GDM1 (cell line): Measurements from ENCODE around the gene CCDC83.
A peak's percentile ranks its signal among the peaks of the same experiment; 100 is the strongest.

Source experiments
- DNase-seq: peaks from one replicate; lab custom pipeline; 2025; lab: John Stamatoyannopoulos, UW

The CCDC83 gene

GRCh38 chr11:85855341-85855656, at the start of gene CCDC83:
Gene CCDC83 (plus strand): TSS chr11:85855383. CDS start chr11:85865124, 9,741 bp downstream.
- no peak for DNase-seq

GRCh38 chr11:85805387-85805786, 49.8 kb upstream of the CCDC83 start:
- no peak for DNase-seq

GRCh38 chr11:85806016-85806415, 49.2 kb upstream of the CCDC83 start:
- no peak for DNase-seq

- DNase-seq, result no peak
Measured at GRCh38 chr11:85806876-85807275, 48.3 kb upstream of the CCDC83 start.

GRCh38 chr11:85809191-85809590, 46.0 kb upstream of the CCDC83 start:
- no peak for DNase-seq

GRCh38 chr11:85809863-85810262, 45.3 kb upstream of the CCDC83 start:
- no peak for DNase-seq

GRCh38 chr11:85810521-85810870, 44.7 kb upstream of the CCDC83 start:
- DNase-seq, result no peak

GRCh38 chr11:85810871-85811611, 44.1 kb upstream of the CCDC83 start, which contains the start of gene SYTL2:
Gene SYTL2 (minus strand): TSS chr11:85811141. CDS start chr11:85757725, 53,416 bp downstream.
- DNase-seq, result peak; percentile 42

- no peak for DNase-seq
Measured at GRCh38 chr11:85811624-85812023, 43.6 kb upstream of the CCDC83 start.

- DNase-seq, result no peak
Measured at GRCh38 chr11:85813721-85814120, 41.5 kb upstream of the CCDC83 start.

- no peak for DNase-seq
Measured at GRCh38 chr11:85815186-85815931, 39.8 kb upstream of the CCDC83 start.

- DNase-seq, result no peak
Measured at GRCh38 chr11:85819441-85819840, 35.7 kb upstream of the CCDC83 start.

GRCh38 chr11:85821636-85822035, 33.5 kb upstream of the CCDC83 start:
- DNase-seq, result no peak

GRCh38 chr11:85822814-85823213, 32.4 kb upstream of the CCDC83 start:
- DNase-seq, result no peak

GRCh38 chr11:85823816-85824215, 31.4 kb upstream of the CCDC83 start:
- no peak for DNase-seq

- DNase-seq, result no peak
Measured at GRCh38 chr11:85825616-85826015, 29.6 kb upstream of the CCDC83 start.

GRCh38 chr11:85826116-85826855, 28.9 kb upstream of the CCDC83 start:
- DNase-seq, result no peak

GRCh38 chr11:85827748-85828639, 27.2 kb upstream of the CCDC83 start:
- no peak for DNase-seq

GRCh38 chr11:85828640-85828978, 26.6 kb upstream of the CCDC83 start:
- DNase-seq, result no peak

- no peak for DNase-seq
Measured at GRCh38 chr11:85829172-85829571, 26.0 kb upstream of the CCDC83 start.

- no peak for DNase-seq
Measured at GRCh38 chr11:85831050-85831449, 24.1 kb upstream of the CCDC83 start.

- DNase-seq, result no peak
Measured at GRCh38 chr11:85835263-85835662, 19.9 kb upstream of the CCDC83 start.
